ENCODE data around the gene SEC61B.

DNA sequence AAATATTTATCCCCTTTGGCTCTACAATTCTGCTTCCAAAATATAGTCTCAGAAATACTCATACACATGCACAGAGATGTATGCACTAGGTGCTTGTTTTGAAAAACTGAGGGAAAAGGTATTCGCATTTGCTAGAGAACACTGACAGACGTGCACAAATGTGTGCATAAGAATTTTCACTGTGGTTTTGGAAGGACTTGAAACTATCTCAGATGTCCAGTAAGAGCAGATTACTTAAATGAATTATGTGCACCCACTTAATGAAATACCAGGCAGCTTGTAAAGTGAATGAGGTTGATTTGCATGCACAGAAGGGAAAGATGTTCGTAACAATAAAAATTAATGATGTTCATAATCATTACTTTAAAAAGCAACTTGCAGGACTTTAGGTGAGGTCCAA, 48.4 kb downstream of the SEC61B start:
- TF ChIP-seq TAF1 (IDR thresholded peaks at IDR 0.05; ENCODE audit: low read depth), result no peak
- TF ChIP-seq EGR1 (IDR thresholded peaks at IDR 0.05), result no peak
- TF ChIP-seq, protein P1, sequence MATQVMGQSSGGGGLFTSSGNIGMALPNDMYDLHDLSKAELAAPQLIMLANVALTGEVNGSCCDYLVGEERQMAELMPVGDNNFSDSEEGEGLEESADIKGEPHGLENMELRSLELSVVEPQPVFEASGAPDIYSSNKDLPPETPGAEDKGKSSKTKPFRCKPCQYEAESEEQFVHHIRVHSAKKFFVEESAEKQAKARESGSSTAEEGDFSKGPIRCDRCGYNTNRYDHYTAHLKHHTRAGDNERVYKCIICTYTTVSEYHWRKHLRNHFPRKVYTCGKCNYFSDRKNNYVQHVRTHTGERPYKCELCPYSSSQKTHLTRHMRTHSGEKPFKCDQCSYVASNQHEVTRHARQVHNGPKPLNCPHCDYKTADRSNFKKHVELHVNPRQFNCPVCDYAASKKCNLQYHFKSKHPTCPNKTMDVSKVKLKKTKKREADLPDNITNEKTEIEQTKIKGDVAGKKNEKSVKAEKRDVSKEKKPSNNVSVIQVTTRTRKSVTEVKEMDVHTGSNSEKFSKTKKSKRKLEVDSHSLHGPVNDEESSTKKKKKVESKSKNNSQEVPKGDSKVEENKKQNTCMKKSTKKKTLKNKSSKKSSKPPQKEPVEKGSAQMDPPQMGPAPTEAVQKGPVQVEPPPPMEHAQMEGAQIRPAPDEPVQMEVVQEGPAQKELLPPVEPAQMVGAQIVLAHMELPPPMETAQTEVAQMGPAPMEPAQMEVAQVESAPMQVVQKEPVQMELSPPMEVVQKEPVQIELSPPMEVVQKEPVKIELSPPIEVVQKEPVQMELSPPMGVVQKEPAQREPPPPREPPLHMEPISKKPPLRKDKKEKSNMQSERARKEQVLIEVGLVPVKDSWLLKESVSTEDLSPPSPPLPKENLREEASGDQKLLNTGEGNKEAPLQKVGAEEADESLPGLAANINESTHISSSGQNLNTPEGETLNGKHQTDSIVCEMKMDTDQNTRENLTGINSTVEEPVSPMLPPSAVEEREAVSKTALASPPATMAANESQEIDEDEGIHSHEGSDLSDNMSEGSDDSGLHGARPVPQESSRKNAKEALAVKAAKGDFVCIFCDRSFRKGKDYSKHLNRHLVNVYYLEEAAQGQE (IDR thresholded peaks at IDR 0.05; ENCODE audit: low read depth), result no peak
- TF ChIP-seq RAD21 (IDR thresholded peaks at IDR 0.05; ENCODE audit: low read depth), result no peak
- no peak for TF ChIP-seq CEBPB (IDR thresholded peaks at IDR 0.05)
- TF ChIP-seq TEAD4 (IDR thresholded peaks at IDR 0.05), result no peak
- TF ChIP-seq, protein P2, sequence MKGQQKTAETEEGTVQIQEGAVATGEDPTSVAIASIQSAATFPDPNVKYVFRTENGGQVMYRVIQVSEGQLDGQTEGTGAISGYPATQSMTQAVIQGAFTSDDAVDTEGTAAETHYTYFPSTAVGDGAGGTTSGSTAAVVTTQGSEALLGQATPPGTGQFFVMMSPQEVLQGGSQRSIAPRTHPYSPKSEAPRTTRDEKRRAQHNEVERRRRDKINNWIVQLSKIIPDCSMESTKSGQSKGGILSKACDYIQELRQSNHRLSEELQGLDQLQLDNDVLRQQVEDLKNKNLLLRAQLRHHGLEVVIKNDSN (IDR thresholded peaks at IDR 0.05), result no peak
- TF ChIP-seq FOXM1 (IDR thresholded peaks at IDR 0.05; ENCODE audit: borderline replicate concordance, low read depth), result no peak

Data from Ishikawa (cell line).